Measurements from ENCODE around the gene RASGRF2.
"Not testable (repeated sequence)": the region's sequence is repeated elsewhere in the genome, so short reads cannot be mapped to it uniquely, and the experiment has no call there.

The RASGRF2 gene

GRCh38 chr5:81121836-81122630, 161.9 kb downstream of the RASGRF2 start:
- TF ChIP-seq, protein P1, sequence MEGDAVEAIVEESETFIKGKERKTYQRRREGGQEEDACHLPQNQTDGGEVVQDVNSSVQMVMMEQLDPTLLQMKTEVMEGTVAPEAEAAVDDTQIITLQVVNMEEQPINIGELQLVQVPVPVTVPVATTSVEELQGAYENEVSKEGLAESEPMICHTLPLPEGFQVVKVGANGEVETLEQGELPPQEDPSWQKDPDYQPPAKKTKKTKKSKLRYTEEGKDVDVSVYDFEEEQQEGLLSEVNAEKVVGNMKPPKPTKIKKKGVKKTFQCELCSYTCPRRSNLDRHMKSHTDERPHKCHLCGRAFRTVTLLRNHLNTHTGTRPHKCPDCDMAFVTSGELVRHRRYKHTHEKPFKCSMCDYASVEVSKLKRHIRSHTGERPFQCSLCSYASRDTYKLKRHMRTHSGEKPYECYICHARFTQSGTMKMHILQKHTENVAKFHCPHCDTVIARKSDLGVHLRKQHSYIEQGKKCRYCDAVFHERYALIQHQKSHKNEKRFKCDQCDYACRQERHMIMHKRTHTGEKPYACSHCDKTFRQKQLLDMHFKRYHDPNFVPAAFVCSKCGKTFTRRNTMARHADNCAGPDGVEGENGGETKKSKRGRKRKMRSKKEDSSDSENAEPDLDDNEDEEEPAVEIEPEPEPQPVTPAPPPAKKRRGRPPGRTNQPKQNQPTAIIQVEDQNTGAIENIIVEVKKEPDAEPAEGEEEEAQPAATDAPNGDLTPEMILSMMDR (IDR thresholded peaks at IDR 0.05; ENCODE audit: insufficient read depth, low read length, poor library complexity, severe bottlenecking) = no peak
- Histone ChIP-seq H3K27me3 (replicated peaks; ENCODE audit: control insufficient read depth, insufficient read depth, low read length) (no peaks in the 10 kb centered on the region; the same call in 1 of the 2 replicates), H3K36me3 (ENCODE audit: control insufficient read depth, insufficient read depth, low read length) (no peaks in the 10 kb centered on the region), H3K4me3 (replicated peaks; ENCODE audit: low read depth, low read length) (no peak overlapping the region)
- DNase-seq (ENCODE audit: extremely low read depth, insufficient read length) = no peak

DNA sequence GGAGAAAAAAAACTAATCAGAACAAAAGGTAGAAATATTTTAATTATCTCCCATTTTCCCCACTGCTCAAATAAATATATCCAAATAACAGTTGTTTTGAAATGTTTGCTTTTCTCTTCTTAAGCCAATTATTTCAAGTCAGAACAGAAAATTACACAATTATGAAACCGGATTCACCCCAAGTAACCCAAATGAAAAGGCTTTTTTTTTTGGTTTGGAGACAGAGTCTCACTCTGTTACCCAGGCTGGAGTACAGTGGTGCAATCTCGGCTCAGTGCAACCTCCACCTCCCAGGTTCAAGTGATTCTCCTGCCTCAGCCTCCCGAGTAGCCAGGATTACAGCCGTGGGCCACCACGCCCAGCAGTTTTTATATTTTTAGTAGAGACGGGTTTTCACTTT, 164.5 kb downstream of the RASGRF2 start:
- not testable (repeated sequence) for H3K27me3 ChIP-seq (replicated peaks; ENCODE audit: control insufficient read depth, insufficient read depth, low read length)

GRCh38 chr5:81125959-81126358, 165.8 kb downstream of the RASGRF2 start:
- TF ChIP-seq, protein P1 (IDR thresholded peaks at IDR 0.05; ENCODE audit: insufficient read depth, low read length, poor library complexity, severe bottlenecking) = no peak
- DNase-seq (ENCODE audit: extremely low read depth, insufficient read length) = no peak
- Histone ChIP-seq H3K4me3 (replicated peaks; ENCODE audit: low read depth, low read length) (no peak overlapping the region), H3K36me3 (ENCODE audit: control insufficient read depth, insufficient read depth, low read length) (no peaks in the 10 kb centered on the region), H3K27me3 (replicated peaks; ENCODE audit: control insufficient read depth, insufficient read depth, low read length) (no peaks in the 10 kb centered on the region)

More for the DNA sequence above, 164.5 kb downstream of the RASGRF2 start:
- not testable (repeated sequence) for DNase-seq (ENCODE audit: extremely low read depth, insufficient read length); H3K36me3 ChIP-seq (ENCODE audit: control insufficient read depth, insufficient read depth, low read length); H3K4me3 ChIP-seq (replicated peaks; ENCODE audit: low read depth, low read length)

GRCh38 chr5:81128416-81128815, 168.3 kb downstream of the RASGRF2 start:
- H3K4me3 ChIP-seq (replicated peaks; ENCODE audit: low read depth, low read length) = no peak overlapping the region
- H3K36me3 ChIP-seq (ENCODE audit: control insufficient read depth, insufficient read depth, low read length) = no peaks in the 10 kb centered on the region
- H3K27me3 ChIP-seq (replicated peaks; ENCODE audit: control insufficient read depth, insufficient read depth, low read length) = no peaks in the 10 kb centered on the region
- DNase-seq (ENCODE audit: extremely low read depth, insufficient read length) = no peak
- TF ChIP-seq, protein P1 (IDR thresholded peaks at IDR 0.05; ENCODE audit: insufficient read depth, low read length, poor library complexity, severe bottlenecking) = no peak

DNA sequence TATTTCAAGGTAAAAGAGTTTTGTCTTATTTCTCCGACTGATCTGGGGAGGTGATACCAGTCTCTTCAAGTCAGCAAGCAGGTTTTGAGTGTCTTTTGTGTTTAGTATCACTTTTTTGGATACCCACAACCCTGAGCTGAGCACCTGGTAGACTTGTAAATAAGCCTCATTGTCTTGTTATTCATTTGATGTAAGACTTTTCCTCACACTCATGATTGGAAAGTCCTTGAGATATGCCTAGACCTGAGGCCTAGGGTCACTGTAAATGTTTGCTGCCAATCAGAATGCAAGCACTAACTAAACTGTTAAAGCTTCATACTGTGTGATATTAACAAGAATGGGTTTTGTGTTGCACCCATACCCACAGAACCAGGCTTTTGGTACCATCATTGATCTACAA, 172.2 kb downstream of the RASGRF2 start:
- H3K36me3 ChIP-seq (ENCODE audit: control insufficient read depth, insufficient read depth, low read length) = no peaks in the 10 kb centered on the region
- no peak for DNase-seq (ENCODE audit: extremely low read depth, insufficient read length)
- no peak overlapping the region for H3K4me3 ChIP-seq (replicated peaks; ENCODE audit: low read depth, low read length)
- H3K27me3 ChIP-seq (replicated peaks; ENCODE audit: control insufficient read depth, insufficient read depth, low read length) = no peaks in the 10 kb centered on the region
- TF ChIP-seq, protein P1 (IDR thresholded peaks at IDR 0.05; ENCODE audit: insufficient read depth, low read length, poor library complexity, severe bottlenecking) = no peak

- DNase-seq (ENCODE audit: extremely low read depth, insufficient read length) = no peak
- no peaks in the 10 kb centered on the region for H3K27me3 ChIP-seq (replicated peaks; ENCODE audit: control insufficient read depth, insufficient read depth, low read length)
- TF ChIP-seq, protein P1 (IDR thresholded peaks at IDR 0.05; ENCODE audit: insufficient read depth, low read length, poor library complexity, severe bottlenecking) = no peak
- no peaks in the 10 kb centered on the region for H3K36me3 ChIP-seq (ENCODE audit: control insufficient read depth, insufficient read depth, low read length)
- H3K4me3 ChIP-seq (replicated peaks; ENCODE audit: low read depth, low read length) = no peak overlapping the region
These were observed 173.9 kb downstream of the RASGRF2 start for GRCh38 chr5:81134066-81134465.
